ENCODE data around the gene FAM149B1. TPM values are rescaled to one million over a fixed set of nuclear protein-coding genes. Genes with fewer than 3 reads are reported as not detected.

FAM149B1 gene
- total RNA-seq, 3 donors from 2014 or later (not counting 1 experiment from before 2014, with no cell fraction given) = 12.7 to 17.6 (median 12.8) TPM

DNA sequence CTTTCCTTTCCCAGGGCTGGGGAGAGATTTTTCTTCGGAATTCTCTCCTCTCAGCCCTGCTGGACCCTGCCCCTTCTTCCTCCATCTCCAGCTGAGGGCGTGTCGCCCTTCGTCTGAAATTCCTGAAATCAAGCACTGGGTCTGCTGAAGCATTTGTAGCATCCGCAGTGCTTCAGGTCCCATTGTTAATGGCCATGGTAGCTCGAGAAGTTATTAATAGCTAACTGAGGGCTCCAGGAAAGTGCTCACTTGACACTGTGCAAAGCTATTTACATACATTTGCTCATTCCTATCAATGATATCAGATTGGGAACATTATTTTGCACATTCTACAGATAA is 515 bp downstream of the FAM149B1 start:
- Histone ChIP-seq H3K36me3 (ENCODE audit: control insufficient read depth, insufficient read depth, low read length) (no peaks in the 10 kb centered on the region), H3K9me3 (ENCODE audit: control insufficient read depth, insufficient read depth, low read length) (no peaks in the 10 kb centered on the region), H3K4me3 (ENCODE audit: low read length) (peak overlapping the region; percentile 89), H3K27ac (ENCODE audit: low read length) (peak overlapping the region; percentile 93), H3K4me1 (ENCODE audit: control insufficient read depth, insufficient read depth, low read length) (peaks cover 9% of the 10 kb centered on the region), H3K27me3 (ENCODE audit: control insufficient read depth, insufficient read depth, low read length) (no peaks in the 10 kb centered on the region)
- intact Hi-C loops (cut with micrococcal nuclease) = loop anchor here (2.0 to 5.0 kb wide), 2 partner anchors 72 to 79 kb away; partner anchors contain the start of genes DNAJC9 and P4HA1
- H3K27ac Mint-ChIP-seq = peak overlapping the region; percentile 100
- no peak for ATAC-seq
- DNase-seq = no peak
- no peaks in the 10 kb centered on the region for H3K27me3 Mint-ChIP-seq (ENCODE audit: low read depth in 2 of 2)
- H3K4me1 Mint-ChIP-seq = peaks cover 35 to 37% of the 10 kb centered on the region in 2 donors
- H3K9me3 Mint-ChIP-seq = no peaks in the 10 kb centered on the region
- WGBS (ENCODE audit: insufficient coverage) = under 1% methylated on average over 6 of the region's 6 CpGs
- no peaks in the 10 kb centered on the region for H3K36me3 Mint-ChIP-seq
- H3K4me3 Mint-ChIP-seq = peak overlapping the region; percentile 100
- TF ChIP-seq CTCF (IDR thresholded peaks at IDR 0.05) = no peak

GRCh38 chr10:73169320-73169719 is 1.4 kb downstream of the FAM149B1 start:
- Mint-ChIP-seq H3K27ac (no peak overlapping the region), H3K4me1 (peaks cover 35 to 37% of the 10 kb centered on the region in 2 donors), H3K9me3 (no peaks in the 10 kb centered on the region), H3K4me3 (peak overlapping the region; percentile 31), H3K27me3 (ENCODE audit: low read depth in 2 of 2) (no peaks in the 10 kb centered on the region), H3K36me3 (no peaks in the 10 kb centered on the region)
- no peak overlapping the region for H3K27ac ChIP-seq (ENCODE audit: low read length)
- intact Hi-C loops (cut with micrococcal nuclease) = loop anchor here (2.0 to 5.0 kb wide), 2 partner anchors 73 to 78 kb away; partner anchors contain the start of genes DNAJC9 and P4HA1
- 100% methylated on average over 1 of the region's 3 CpGs for WGBS (ENCODE audit: insufficient coverage)
- DNase-seq = no peak
- no peak overlapping the region for H3K4me3 ChIP-seq (ENCODE audit: low read length)
- H3K4me1 ChIP-seq (ENCODE audit: control insufficient read depth, insufficient read depth, low read length) = peaks cover 9% of the 10 kb centered on the region
- no peaks in the 10 kb centered on the region for H3K9me3 ChIP-seq (ENCODE audit: control insufficient read depth, insufficient read depth, low read length)
- no peak for TF ChIP-seq CTCF (IDR thresholded peaks at IDR 0.05)
- no peaks in the 10 kb centered on the region for H3K27me3 ChIP-seq (ENCODE audit: control insufficient read depth, insufficient read depth, low read length)
- no peak for ATAC-seq
- no peaks in the 10 kb centered on the region for H3K36me3 ChIP-seq (ENCODE audit: control insufficient read depth, insufficient read depth, low read length)

GRCh38 chr10:73172867-73173266 is 4.9 kb downstream of the FAM149B1 start:
- H3K27me3 Mint-ChIP-seq (ENCODE audit: low read depth in 2 of 2) = no peaks in the 10 kb centered on the region
- Histone ChIP-seq H3K27ac (ENCODE audit: low read length) (no peak overlapping the region), H3K4me3 (ENCODE audit: low read length) (no peak overlapping the region), H3K36me3 (ENCODE audit: control insufficient read depth, insufficient read depth, low read length) (peaks cover 5% of the 10 kb centered on the region), H3K27me3 (ENCODE audit: control insufficient read depth, insufficient read depth, low read length) (no peaks in the 10 kb centered on the region), H3K4me1 (ENCODE audit: control insufficient read depth, insufficient read depth, low read length) (peaks cover 9% of the 10 kb centered on the region), H3K9me3 (ENCODE audit: control insufficient read depth, insufficient read depth, low read length) (no peaks in the 10 kb centered on the region)
- peaks cover 7 to 8% of the 10 kb centered on the region in 2 donors for H3K4me1 Mint-ChIP-seq
- no peaks in the 10 kb centered on the region for H3K36me3 Mint-ChIP-seq
- no peak for DNase-seq
- H3K9me3 Mint-ChIP-seq = no peaks in the 10 kb centered on the region
- intact Hi-C loops (cut with micrococcal nuclease) = no loop called here
- no peak for TF ChIP-seq CTCF (IDR thresholded peaks at IDR 0.05)
- no peak overlapping the region for H3K4me3 Mint-ChIP-seq
- no peak overlapping the region for H3K27ac Mint-ChIP-seq
- no peak for ATAC-seq
